Fibroblast of lung (primary cell): Measurements from ENCODE around the gene IGSF23. TPM values are rescaled to one million over a fixed set of nuclear protein-coding genes. Genes with fewer than 3 reads are reported as not detected.
A peak's percentile ranks its signal among the peaks of the same experiment; 100 is the strongest.
"Not testable (repeated sequence)": the region's sequence is repeated elsewhere in the genome, so short reads cannot be mapped to it uniquely, and the experiment has no call there.

Source experiments
- DNase-seq, 2 donors: peaks; one replicate each; pipeline versions ENCODE4 v3.0.0 to v3.0.0-alpha.2; 2010; ENCODE audit warnings: low read depth in 2 of 2
- H2AFZ ChIP-seq: 2 replicates; pipeline ENCODE4 v1.5.1; 2012; ENCODE audit warnings: low read length, control low read depth, inconsistent platforms
- H3K27ac ChIP-seq: 2 replicates; pipeline ENCODE4 v1.5.1; 2011; ENCODE audit warnings: low read length, control low read depth; ENCODE audit not compliant: insufficient read depth
- H3K27me3 ChIP-seq: 2 replicates; pipeline ENCODE4 v1.5.1; 2011; ENCODE audit warnings: mild to moderate bottlenecking, low read length; ENCODE audit not compliant: control insufficient read depth, insufficient read depth
- H3K36me3 ChIP-seq: 2 replicates; pipeline ENCODE4 v1.5.1; 2011; ENCODE audit warnings: low read length; ENCODE audit not compliant: control insufficient read depth, insufficient read depth
- H3K4me1 ChIP-seq: 2 replicates; pipeline ENCODE4 v1.5.1; 2011; ENCODE audit warnings: low read length; ENCODE audit not compliant: control insufficient read depth, insufficient read depth; ENCODE audit errors: extremely low read depth
- H3K4me2 ChIP-seq: 2 replicates; pipeline ENCODE4 v1.5.1; 2011; ENCODE audit warnings: low read length, control low read depth; ENCODE audit not compliant: insufficient read depth; ENCODE audit errors: extremely low read depth
- H3K4me3 ChIP-seq, 4 experiments: fragments of 200-600 bp in 1 of 4; sonication (generic) in 1 of 4; replicated peaks in 1 of 4; 2 replicates each; pipeline ENCODE4 v1.5.1; 2011 to 2016; ENCODE audit warnings: low read length in 4 of 4, low read depth in 3 of 4, mild to moderate bottlenecking in 3 of 4, control low read depth in 2 of 4, inconsistent platforms in 1 of 4, mixed read lengths in 1 of 4; ENCODE audit not compliant: insufficient read depth in 1 of 4; ENCODE audit errors: control extremely low read depth in 1 of 4
- H3K79me2 ChIP-seq: 2 replicates; pipeline ENCODE4 v1.5.1; 2012; ENCODE audit warnings: mild to moderate bottlenecking, low read length, inconsistent platforms; ENCODE audit not compliant: control insufficient read depth, insufficient read depth
- H3K9ac ChIP-seq: 2 replicates; pipeline ENCODE4 v1.5.1; 2011; ENCODE audit warnings: mild to moderate bottlenecking, low read length, control low read depth; ENCODE audit not compliant: insufficient read depth
- H3K9me3 ChIP-seq: 2 replicates; pipeline ENCODE4 v1.5.1; 2012; ENCODE audit warnings: low read depth, low read length; ENCODE audit not compliant: control insufficient read depth, insufficient read depth
- H4K20me1 ChIP-seq: 2 replicates; pipeline ENCODE4 v1.5.1; 2011; ENCODE audit warnings: low read length; ENCODE audit not compliant: control insufficient read depth, insufficient read depth; ENCODE audit errors: extremely low read depth
- CTCF ChIP-seq, 2 donors: IDR thresholded peaks in 1 of 2; conservative IDR thresholded peaks in 1 of 2; 1 replicate in 1 of 2; 2 replicates in 1 of 2; pipeline ENCODE4 v1.5.1; 2011 to 2012; ENCODE audit warnings: low read length in 2 of 2, control low read depth in 1 of 2, inconsistent platforms in 1 of 2, low read depth in 1 of 2, mild to moderate bottlenecking in 1 of 2
- EZH2 ChIP-seq: IDR thresholded peaks from 2 replicates; pipeline ENCODE4 v1.5.1; 2012; ENCODE audit warnings: low read length, control low read depth, mild to moderate bottlenecking; ENCODE audit errors: missing control alignments
- polyA plus RNA-seq, 2 donors: library from polyadenylated mRNA; depleted of rRNA in 1 of 2; stranded (reverse) in 1 of 2; unstranded in 1 of 2; fragments of >200 nt; gene quantifications; 2 replicates each; pipeline ENCODE4 v1.2.1, GENCODE V29; 2011 to 2012; ENCODE audit warnings: missing spikeins in 1 of 2
- total RNA-seq: library from RNA; depleted of rRNA; stranded (reverse); fragments of >200 nt; gene quantifications from 2 replicates; pipeline ENCODE4 v1.2.1, GENCODE V29; 2014

The IGSF23 gene
- total and polyA plus RNA-seq, 2 donors (not counting 1 experiment from before 2014, with no cell fraction given): 0.33 to 1.3 TPM

- no peaks in the 10 kb centered on the region for H3K79me2 ChIP-seq
- no peaks in the 10 kb centered on the region for H3K27me3 ChIP-seq
- H3K27ac ChIP-seq: peak overlapping the region; percentile 90
- H3K9ac ChIP-seq: peak overlapping the region; percentile 48
- TF ChIP-seq EZH2 (no peak), CTCF (conservative IDR thresholded peaks at IDR 0.05 in 1 of 2, IDR thresholded peaks at IDR 0.05 in 1 of 2; ENCODE audit: low read depth in 1 of 2, low read length in 2 of 2) (peak; percentile 38 to 54)
- H3K4me1 ChIP-seq: peaks cover 20% of the 10 kb centered on the region
- H3K9me3 ChIP-seq: no peaks in the 10 kb centered on the region
- H4K20me1 ChIP-seq: no peaks in the 10 kb centered on the region
- peak; percentile 95 to 97 for DNase-seq
- H2AFZ ChIP-seq: peak overlapping the region; percentile 13
- no peaks in the 10 kb centered on the region for H3K36me3 ChIP-seq
- H3K4me2 ChIP-seq: peak overlapping the region; percentile 60
- peak overlapping the region in 1 of 4 experiments; percentile 27 for H3K4me3 ChIP-seq
These were observed 25.2 kb upstream of the IGSF23 start for GRCh38 chr19:44587963-44588770.

GRCh38 chr19:44588771-44589112, 24.6 kb upstream of the IGSF23 start:
- H3K9me3 ChIP-seq: no peaks in the 10 kb centered on the region
- H3K27me3 ChIP-seq: no peaks in the 10 kb centered on the region
- TF ChIP-seq CTCF (conservative IDR thresholded peaks at IDR 0.05 in 1 of 2, IDR thresholded peaks at IDR 0.05 in 1 of 2; ENCODE audit: low read depth in 1 of 2, low read length in 2 of 2) (no peak), EZH2 (no peak)
- no peaks in the 10 kb centered on the region for H4K20me1 ChIP-seq
- H3K36me3 ChIP-seq: no peaks in the 10 kb centered on the region
- H3K4me1 ChIP-seq: peaks cover 20% of the 10 kb centered on the region
- DNase-seq: no peak
- no peak overlapping the region for H3K4me3 ChIP-seq
- peak overlapping the region; percentile 13 for H2AFZ ChIP-seq
- H3K79me2 ChIP-seq: no peaks in the 10 kb centered on the region
- peak overlapping the region; percentile 90 for H3K27ac ChIP-seq
- peak overlapping the region; percentile 41 for H3K9ac ChIP-seq
- peak overlapping the region; percentile 60 for H3K4me2 ChIP-seq

DNA sequence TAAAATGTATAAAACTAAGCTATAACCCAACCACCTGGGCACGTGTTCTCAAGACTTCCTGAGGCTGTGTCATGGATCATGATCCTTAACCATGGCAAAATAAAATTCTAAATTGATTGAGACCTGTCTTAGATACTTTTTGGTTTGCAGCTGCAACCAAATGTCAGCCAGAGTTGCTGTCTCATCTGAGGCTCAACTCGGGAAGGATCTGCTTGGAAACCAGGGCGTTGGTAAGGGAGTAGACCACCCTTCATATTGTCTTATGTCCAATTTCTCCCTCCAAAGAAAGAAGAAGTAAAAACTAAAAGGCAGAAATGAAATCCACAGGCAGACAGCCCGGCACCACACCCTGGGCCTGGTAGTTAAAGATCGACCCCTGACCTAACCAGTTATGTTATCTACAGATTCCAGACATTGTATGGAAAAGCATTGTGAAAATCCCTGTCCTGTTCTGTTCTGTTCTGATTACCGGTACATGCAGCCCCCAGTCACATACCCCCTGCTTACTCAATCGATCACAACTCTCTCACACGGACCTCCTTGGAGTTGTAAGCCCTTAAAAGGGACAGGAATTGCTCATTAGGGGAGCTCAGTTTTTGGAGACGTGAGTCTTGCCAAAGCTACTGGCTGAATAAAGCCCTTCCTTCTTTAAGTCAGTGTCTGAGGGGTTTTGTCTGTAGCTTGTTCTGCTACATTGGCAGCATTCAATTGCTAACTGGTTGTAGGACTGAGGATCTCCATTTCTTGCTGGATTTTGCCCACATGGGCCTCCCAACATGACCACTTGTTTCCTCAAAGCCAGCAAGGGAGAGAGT, 22.9 kb upstream of the IGSF23 start:
- no peak overlapping the region for H3K27ac ChIP-seq
- no peak overlapping the region for H3K4me2 ChIP-seq
- no peak for DNase-seq
- no peak for TF ChIP-seq CTCF (conservative IDR thresholded peaks at IDR 0.05 in 1 of 2, IDR thresholded peaks at IDR 0.05 in 1 of 2; ENCODE audit: low read depth in 1 of 2, low read length in 2 of 2)
- TF ChIP-seq EZH2: no peak
- no peak overlapping the region for H2AFZ ChIP-seq
- H3K4me1 ChIP-seq: peaks cover 17% of the 10 kb centered on the region
- no peaks in the 10 kb centered on the region for H3K79me2 ChIP-seq
- H3K9ac ChIP-seq: no peak overlapping the region
- H4K20me1 ChIP-seq: no peaks in the 10 kb centered on the region
- no peaks in the 10 kb centered on the region for H3K9me3 ChIP-seq
- no peaks in the 10 kb centered on the region for H3K27me3 ChIP-seq
- H3K4me3 ChIP-seq: no peak overlapping the region
- no peaks in the 10 kb centered on the region for H3K36me3 ChIP-seq

DNA sequence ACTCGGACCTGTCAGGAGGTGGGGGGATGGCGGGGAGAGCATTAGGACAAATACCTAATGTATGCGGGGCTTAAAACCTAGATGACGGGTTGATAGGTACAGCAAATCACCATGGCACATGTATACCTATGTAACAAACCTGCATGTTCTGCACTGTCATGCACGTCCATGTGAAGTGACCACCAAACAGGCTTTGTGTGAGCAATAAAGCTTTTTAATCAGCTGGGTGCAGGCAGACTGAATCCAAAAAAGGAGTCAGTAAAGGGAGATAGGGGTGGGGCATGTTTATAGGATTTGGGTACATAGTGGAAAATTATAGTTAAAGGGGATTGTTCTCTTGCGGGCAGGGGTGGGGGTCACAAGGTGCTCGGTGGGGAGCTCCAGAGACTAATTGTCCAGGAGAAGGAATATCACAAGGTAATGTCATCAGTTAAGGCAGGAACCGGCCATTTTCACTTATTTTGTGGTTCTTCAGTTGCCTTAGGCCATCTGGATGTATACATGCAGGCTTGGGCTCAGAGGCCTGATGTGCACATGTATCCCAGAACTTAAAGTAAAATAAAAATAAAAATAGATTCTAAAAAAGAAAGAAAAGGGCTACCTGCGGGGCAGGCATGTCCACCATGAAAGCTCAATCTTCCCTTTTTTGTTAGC, 21.9 kb upstream of the IGSF23 start:
- H3K27me3 ChIP-seq, H3K4me3 ChIP-seq, H4K20me1 ChIP-seq: not testable (repeated sequence)

More for the DNA sequence above, 21.9 kb upstream of the IGSF23 start:
- H3K4me1 ChIP-seq: peaks cover 10% of the 10 kb centered on the region
- not testable (repeated sequence) for H3K27ac ChIP-seq, H2AFZ ChIP-seq, H3K4me2 ChIP-seq, H3K9ac ChIP-seq, H3K9me3 ChIP-seq, H3K79me2 ChIP-seq, H3K36me3 ChIP-seq, DNase-seq
